HTERT RPE-1 (cell line): ENCODE measurements around the gene TMEM108.

Source experiments
- in situ Hi-C: fragments of 300-500 bp; cut with MboI; formaldehyde crosslinking; loops from 4 replicates; pipeline ENCODE4 v1.14.3; 2020; ENCODE audit warnings: low sequenced_read_pairs

The TMEM108 gene

GRCh38 chr3:133209871-133210550 lies 171.8 kb downstream of the TMEM108 start:
- in situ Hi-C loops: no loop called here

GRCh38 chr3:133210656-133211055 lies 172.5 kb downstream of the TMEM108 start:
- in situ Hi-C loops: no loop called here

- in situ Hi-C loops: no loop called here
Measured at GRCh38 chr3:133211449-133211848, 173.3 kb downstream of the TMEM108 start.

- in situ Hi-C loops: no loop called here
Measured at GRCh38 chr3:133211856-133212255, 173.7 kb downstream of the TMEM108 start.

GRCh38 chr3:133213937-133214336 lies 175.7 kb downstream of the TMEM108 start:
- in situ Hi-C loops: no loop called here

- in situ Hi-C loops: no loop called here
Measured at GRCh38 chr3:133227813-133228212, 189.6 kb downstream of the TMEM108 start.

- in situ Hi-C loops: no loop called here
Measured at GRCh38 chr3:133230195-133230594, 192.0 kb downstream of the TMEM108 start.

- in situ Hi-C loops: no loop called here
Measured at GRCh38 chr3:133236901-133237300, 198.7 kb downstream of the TMEM108 start.

- in situ Hi-C loops: no loop called here
Measured at GRCh38 chr3:133237380-133237779, 199.2 kb downstream of the TMEM108 start.

GRCh38 chr3:133238015-133238414 lies 199.8 kb downstream of the TMEM108 start:
- in situ Hi-C loops: no loop called here

- in situ Hi-C loops: no loop called here
Measured at GRCh38 chr3:133246119-133246518, 207.9 kb downstream of the TMEM108 start.

GRCh38 chr3:133246773-133247172 lies 208.6 kb downstream of the TMEM108 start:
- in situ Hi-C loops: no loop called here

GRCh38 chr3:133248389-133248788 lies 210.2 kb downstream of the TMEM108 start:
- in situ Hi-C loops: no loop called here

- in situ Hi-C loops: no loop called here
Measured at GRCh38 chr3:133249490-133249889, 211.3 kb downstream of the TMEM108 start.

- in situ Hi-C loops: no loop called here
Measured at GRCh38 chr3:133254151-133254550, 216.0 kb downstream of the TMEM108 start.

- in situ Hi-C loops: no loop called here
Measured at GRCh38 chr3:133254716-133255115, 216.5 kb downstream of the TMEM108 start.

GRCh38 chr3:133256787-133257483 lies 218.7 kb downstream of the TMEM108 start:
- in situ Hi-C loops: no loop called here

GRCh38 chr3:133258358-133258757 lies 220.2 kb downstream of the TMEM108 start:
- in situ Hi-C loops: no loop called here

- in situ Hi-C loops: no loop called here
Measured at GRCh38 chr3:133259767-133260166, 221.6 kb downstream of the TMEM108 start.

GRCh38 chr3:133262333-133262732 lies 224.1 kb downstream of the TMEM108 start:
- in situ Hi-C loops: no loop called here

GRCh38 chr3:133264920-133265319 lies 226.7 kb downstream of the TMEM108 start:
- in situ Hi-C loops: no loop called here

- in situ Hi-C loops: no loop called here
Measured at GRCh38 chr3:133268726-133269134, 230.5 kb downstream of the TMEM108 start.
